Peyer's patch (tissue), 4 donors: ENCODE measurements around the gene TTYH2.

Source experiments
- POLR2A ChIP-seq, 2 donors: fragments of 450-650 bp; IDR thresholded peaks; one replicate each; pipeline ENCODE4 v1.5.1; 2017; ENCODE audit warnings: antibody characterized with exemption in 2 of 2, mild to moderate bottlenecking in 2 of 2, moderate library complexity in 2 of 2
- TF ChIP-seq, protein P1 (sequence below), 6 experiments: fragments of 450-650 bp in 4 of 6; fragments of 200-600 bp in 2 of 6; sonication (generic) in 1 of 6; IDR thresholded peaks; one replicate each; pipeline ENCODE4 v1.5.1; 2017 to 2019; ENCODE audit warnings: antibody characterized with exemption in 6 of 6, mild to moderate bottlenecking in 3 of 6, moderate library complexity in 1 of 6

DNA sequence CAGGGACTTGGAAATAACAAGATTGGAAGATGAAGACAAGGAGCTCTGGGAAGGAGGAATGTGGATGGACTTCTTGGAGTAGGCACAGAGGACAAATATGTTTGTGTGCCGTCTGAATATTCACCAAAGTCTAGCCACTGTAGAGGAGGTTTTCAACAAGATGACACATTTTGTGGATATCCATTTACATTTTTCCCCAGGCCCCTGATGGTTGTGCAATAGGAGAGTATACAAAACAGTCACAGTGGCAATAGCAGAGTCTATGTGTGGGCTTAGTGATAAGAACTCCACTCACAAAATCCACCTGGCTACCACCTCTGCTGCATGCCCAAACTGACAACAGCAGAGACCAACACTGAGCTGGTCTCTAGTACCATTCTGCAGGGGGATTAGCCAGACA is 42.4 kb upstream of the TTYH2 start:
- TF ChIP-seq, protein P1, sequence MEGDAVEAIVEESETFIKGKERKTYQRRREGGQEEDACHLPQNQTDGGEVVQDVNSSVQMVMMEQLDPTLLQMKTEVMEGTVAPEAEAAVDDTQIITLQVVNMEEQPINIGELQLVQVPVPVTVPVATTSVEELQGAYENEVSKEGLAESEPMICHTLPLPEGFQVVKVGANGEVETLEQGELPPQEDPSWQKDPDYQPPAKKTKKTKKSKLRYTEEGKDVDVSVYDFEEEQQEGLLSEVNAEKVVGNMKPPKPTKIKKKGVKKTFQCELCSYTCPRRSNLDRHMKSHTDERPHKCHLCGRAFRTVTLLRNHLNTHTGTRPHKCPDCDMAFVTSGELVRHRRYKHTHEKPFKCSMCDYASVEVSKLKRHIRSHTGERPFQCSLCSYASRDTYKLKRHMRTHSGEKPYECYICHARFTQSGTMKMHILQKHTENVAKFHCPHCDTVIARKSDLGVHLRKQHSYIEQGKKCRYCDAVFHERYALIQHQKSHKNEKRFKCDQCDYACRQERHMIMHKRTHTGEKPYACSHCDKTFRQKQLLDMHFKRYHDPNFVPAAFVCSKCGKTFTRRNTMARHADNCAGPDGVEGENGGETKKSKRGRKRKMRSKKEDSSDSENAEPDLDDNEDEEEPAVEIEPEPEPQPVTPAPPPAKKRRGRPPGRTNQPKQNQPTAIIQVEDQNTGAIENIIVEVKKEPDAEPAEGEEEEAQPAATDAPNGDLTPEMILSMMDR (IDR thresholded peaks at IDR 0.05): no peak
- TF ChIP-seq POLR2A (IDR thresholded peaks at IDR 0.05): no peak
